Measurements from ENCODE around the gene CDH23. TPM values are rescaled to one million over a fixed set of nuclear protein-coding genes. Genes with fewer than 3 reads are reported as not detected.

The CDH23 gene
- total and polyA plus RNA-seq, 2 of the 8 experiments (the other 6 are each of a cell fraction or from before 2014, with no cell fraction given): 1.9 to 4.9 TPM

- TF ChIP-seq, protein P1, sequence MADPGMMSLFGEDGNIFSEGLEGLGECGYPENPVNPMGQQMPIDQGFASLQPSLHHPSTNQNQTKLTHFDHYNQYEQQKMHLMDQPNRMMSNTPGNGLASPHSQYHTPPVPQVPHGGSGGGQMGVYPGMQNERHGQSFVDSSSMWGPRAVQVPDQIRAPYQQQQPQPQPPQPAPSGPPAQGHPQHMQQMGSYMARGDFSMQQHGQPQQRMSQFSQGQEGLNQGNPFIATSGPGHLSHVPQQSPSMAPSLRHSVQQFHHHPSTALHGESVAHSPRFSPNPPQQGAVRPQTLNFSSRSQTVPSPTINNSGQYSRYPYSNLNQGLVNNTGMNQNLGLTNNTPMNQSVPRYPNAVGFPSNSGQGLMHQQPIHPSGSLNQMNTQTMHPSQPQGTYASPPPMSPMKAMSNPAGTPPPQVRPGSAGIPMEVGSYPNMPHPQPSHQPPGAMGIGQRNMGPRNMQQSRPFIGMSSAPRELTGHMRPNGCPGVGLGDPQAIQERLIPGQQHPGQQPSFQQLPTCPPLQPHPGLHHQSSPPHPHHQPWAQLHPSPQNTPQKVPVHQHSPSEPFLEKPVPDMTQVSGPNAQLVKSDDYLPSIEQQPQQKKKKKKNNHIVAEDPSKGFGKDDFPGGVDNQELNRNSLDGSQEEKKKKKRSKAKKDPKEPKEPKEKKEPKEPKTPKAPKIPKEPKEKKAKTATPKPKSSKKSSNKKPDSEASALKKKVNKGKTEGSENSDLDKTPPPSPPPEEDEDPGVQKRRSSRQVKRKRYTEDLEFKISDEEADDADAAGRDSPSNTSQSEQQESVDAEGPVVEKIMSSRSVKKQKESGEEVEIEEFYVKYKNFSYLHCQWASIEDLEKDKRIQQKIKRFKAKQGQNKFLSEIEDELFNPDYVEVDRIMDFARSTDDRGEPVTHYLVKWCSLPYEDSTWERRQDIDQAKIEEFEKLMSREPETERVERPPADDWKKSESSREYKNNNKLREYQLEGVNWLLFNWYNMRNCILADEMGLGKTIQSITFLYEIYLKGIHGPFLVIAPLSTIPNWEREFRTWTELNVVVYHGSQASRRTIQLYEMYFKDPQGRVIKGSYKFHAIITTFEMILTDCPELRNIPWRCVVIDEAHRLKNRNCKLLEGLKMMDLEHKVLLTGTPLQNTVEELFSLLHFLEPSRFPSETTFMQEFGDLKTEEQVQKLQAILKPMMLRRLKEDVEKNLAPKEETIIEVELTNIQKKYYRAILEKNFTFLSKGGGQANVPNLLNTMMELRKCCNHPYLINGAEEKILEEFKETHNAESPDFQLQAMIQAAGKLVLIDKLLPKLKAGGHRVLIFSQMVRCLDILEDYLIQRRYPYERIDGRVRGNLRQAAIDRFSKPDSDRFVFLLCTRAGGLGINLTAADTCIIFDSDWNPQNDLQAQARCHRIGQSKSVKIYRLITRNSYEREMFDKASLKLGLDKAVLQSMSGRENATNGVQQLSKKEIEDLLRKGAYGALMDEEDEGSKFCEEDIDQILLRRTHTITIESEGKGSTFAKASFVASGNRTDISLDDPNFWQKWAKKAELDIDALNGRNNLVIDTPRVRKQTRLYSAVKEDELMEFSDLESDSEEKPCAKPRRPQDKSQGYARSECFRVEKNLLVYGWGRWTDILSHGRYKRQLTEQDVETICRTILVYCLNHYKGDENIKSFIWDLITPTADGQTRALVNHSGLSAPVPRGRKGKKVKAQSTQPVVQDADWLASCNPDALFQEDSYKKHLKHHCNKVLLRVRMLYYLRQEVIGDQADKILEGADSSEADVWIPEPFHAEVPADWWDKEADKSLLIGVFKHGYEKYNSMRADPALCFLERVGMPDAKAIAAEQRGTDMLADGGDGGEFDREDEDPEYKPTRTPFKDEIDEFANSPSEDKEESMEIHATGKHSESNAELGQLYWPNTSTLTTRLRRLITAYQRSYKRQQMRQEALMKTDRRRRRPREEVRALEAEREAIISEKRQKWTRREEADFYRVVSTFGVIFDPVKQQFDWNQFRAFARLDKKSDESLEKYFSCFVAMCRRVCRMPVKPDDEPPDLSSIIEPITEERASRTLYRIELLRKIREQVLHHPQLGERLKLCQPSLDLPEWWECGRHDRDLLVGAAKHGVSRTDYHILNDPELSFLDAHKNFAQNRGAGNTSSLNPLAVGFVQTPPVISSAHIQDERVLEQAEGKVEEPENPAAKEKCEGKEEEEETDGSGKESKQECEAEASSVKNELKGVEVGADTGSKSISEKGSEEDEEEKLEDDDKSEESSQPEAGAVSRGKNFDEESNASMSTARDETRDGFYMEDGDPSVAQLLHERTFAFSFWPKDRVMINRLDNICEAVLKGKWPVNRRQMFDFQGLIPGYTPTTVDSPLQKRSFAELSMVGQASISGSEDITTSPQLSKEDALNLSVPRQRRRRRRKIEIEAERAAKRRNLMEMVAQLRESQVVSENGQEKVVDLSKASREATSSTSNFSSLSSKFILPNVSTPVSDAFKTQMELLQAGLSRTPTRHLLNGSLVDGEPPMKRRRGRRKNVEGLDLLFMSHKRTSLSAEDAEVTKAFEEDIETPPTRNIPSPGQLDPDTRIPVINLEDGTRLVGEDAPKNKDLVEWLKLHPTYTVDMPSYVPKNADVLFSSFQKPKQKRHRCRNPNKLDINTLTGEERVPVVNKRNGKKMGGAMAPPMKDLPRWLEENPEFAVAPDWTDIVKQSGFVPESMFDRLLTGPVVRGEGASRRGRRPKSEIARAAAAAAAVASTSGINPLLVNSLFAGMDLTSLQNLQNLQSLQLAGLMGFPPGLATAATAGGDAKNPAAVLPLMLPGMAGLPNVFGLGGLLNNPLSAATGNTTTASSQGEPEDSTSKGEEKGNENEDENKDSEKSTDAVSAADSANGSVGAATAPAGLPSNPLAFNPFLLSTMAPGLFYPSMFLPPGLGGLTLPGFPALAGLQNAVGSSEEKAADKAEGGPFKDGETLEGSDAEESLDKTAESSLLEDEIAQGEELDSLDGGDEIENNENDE (IDR thresholded peaks at IDR 0.05; ENCODE audit: insufficient replicate concordance, low read length): no peak
- TF ChIP-seq SP4 (IDR thresholded peaks at IDR 0.05; ENCODE audit: low read length): no peak
Measured at GRCh38 chr10:71423901-71424300, 27.2 kb downstream of the CDH23 start (continued).
